ENCODE data around the gene KIF1A. TPM values are rescaled to one million over a fixed set of nuclear protein-coding genes. Genes with fewer than 3 reads are reported as not detected.

Gene KIF1A
- total RNA-seq, 2 experiments from 2014 or later, result 9.0 to 10.2 TPM

- Mint-ChIP-seq H3K4me1 (ENCODE audit: low read depth) (no peaks in the 10 kb centered on the region), H3K4me3 (no peak overlapping the region), H3K9me3 (no peaks in the 10 kb centered on the region), H3K27ac (no peak overlapping the region), H3K36me3 (ENCODE audit: low read depth) (no peaks in the 10 kb centered on the region), H3K27me3 (peaks cover 6% of the 10 kb centered on the region)
- TF ChIP-seq, protein P1, sequence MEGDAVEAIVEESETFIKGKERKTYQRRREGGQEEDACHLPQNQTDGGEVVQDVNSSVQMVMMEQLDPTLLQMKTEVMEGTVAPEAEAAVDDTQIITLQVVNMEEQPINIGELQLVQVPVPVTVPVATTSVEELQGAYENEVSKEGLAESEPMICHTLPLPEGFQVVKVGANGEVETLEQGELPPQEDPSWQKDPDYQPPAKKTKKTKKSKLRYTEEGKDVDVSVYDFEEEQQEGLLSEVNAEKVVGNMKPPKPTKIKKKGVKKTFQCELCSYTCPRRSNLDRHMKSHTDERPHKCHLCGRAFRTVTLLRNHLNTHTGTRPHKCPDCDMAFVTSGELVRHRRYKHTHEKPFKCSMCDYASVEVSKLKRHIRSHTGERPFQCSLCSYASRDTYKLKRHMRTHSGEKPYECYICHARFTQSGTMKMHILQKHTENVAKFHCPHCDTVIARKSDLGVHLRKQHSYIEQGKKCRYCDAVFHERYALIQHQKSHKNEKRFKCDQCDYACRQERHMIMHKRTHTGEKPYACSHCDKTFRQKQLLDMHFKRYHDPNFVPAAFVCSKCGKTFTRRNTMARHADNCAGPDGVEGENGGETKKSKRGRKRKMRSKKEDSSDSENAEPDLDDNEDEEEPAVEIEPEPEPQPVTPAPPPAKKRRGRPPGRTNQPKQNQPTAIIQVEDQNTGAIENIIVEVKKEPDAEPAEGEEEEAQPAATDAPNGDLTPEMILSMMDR (IDR thresholded peaks at IDR 0.05), result no peak
- POLR2A ChIA-PET, result no interaction called here
- CTCF ChIA-PET, result no interaction called here
- DNase-seq, result peak; percentile 0
- intact Hi-C loops (cut with micrococcal nuclease), result no loop called here
- ATAC-seq, result no peak
Measured at GRCh38 chr2:240784629-240785423, 35.2 kb downstream of the KIF1A start.

GRCh38 chr2:240783819-240784621 is 36.0 kb downstream of the KIF1A start:
- intact Hi-C loops (cut with micrococcal nuclease), result no loop called here
- Mint-ChIP-seq H3K27me3 (peaks cover 6% of the 10 kb centered on the region), H3K36me3 (ENCODE audit: low read depth) (no peaks in the 10 kb centered on the region), H3K9me3 (no peaks in the 10 kb centered on the region), H3K4me3 (no peak overlapping the region), H3K27ac (no peak overlapping the region), H3K4me1 (ENCODE audit: low read depth) (no peaks in the 10 kb centered on the region)
- DNase-seq (no peak), ATAC-seq (no peak)
- ChIA-PET POLR2A (no interaction called here), CTCF (no interaction called here)
- TF ChIP-seq, protein P1 (IDR thresholded peaks at IDR 0.05), result no peak

GRCh38 chr2:240782886-240783818 is 36.9 kb downstream of the KIF1A start:
- no peak overlapping the region for H3K27ac Mint-ChIP-seq
- no peaks in the 10 kb centered on the region for H3K36me3 Mint-ChIP-seq (ENCODE audit: low read depth)
- ChIA-PET CTCF (no interaction called here), POLR2A (no interaction called here)
- intact Hi-C loops (cut with micrococcal nuclease), result no loop called here
- TF ChIP-seq, protein P1 (IDR thresholded peaks at IDR 0.05), result no peak
- no peak overlapping the region for H3K4me3 Mint-ChIP-seq
- peaks cover under 1% of the 10 kb centered on the region for H3K27me3 Mint-ChIP-seq
- DNase-seq (no peak), ATAC-seq (no peak)
- no peaks in the 10 kb centered on the region for H3K4me1 Mint-ChIP-seq (ENCODE audit: low read depth)
- no peaks in the 10 kb centered on the region for H3K9me3 Mint-ChIP-seq

DNA sequence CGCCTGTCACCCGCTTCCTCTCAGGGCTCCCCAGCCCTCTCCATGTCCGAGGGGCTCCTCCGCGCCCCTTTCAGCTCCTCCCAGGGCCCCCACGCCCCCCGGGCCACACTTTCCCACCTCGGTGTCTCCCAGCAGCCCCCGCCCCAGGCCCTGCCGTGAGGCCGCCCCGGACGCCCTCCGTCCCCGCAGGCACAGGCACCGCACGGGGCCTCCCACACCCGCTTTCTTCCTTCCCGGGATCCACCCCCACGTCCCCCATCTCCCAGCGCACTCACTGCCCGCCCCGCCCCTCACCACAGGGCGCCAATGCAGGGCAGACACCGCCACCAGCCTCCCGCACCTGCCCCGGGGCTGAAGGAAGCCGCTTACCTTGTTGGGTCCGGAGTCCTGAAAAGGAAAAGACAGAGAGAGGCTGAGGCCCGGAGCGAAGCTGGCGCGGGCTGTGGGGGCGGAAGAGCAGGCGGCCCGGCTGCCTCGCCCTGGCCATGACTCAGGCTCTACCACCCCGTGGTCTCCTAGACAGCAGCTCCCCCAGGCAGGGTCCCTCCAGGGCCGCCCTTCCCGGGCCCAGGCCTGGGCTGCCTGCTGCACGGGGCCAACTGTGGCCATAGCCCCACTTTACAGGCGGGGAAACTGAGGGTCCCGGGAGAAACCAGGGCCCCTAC is 37.7 kb downstream of the KIF1A start:
- H3K27me3 Mint-ChIP-seq, result no peaks in the 10 kb centered on the region
- H3K9me3 Mint-ChIP-seq, result no peaks in the 10 kb centered on the region
- H3K36me3 Mint-ChIP-seq (ENCODE audit: low read depth), result no peaks in the 10 kb centered on the region
- intact Hi-C loops (cut with micrococcal nuclease), result no loop called here
- TF ChIP-seq, protein P1 (IDR thresholded peaks at IDR 0.05), result no peak
- no peak for ATAC-seq
- H3K4me3 Mint-ChIP-seq, result no peak overlapping the region
- ChIA-PET CTCF (no interaction called here), POLR2A (no interaction called here)
- no peaks in the 10 kb centered on the region for H3K4me1 Mint-ChIP-seq (ENCODE audit: low read depth)
- no peak overlapping the region for H3K27ac Mint-ChIP-seq
- no peak for DNase-seq
